K562 (cell line): ENCODE results near the gene GFI1. TPM values are rescaled to one million over a fixed set of nuclear protein-coding genes. Genes with fewer than 3 reads are reported as not detected.

Source experiments
- CHD7 ChIP-seq: fragments of 200-600 bp; sonication (generic); IDR thresholded peaks from one replicate; pipeline ENCODE4 v1.6.1; 2012; ENCODE audit warnings: mild to moderate bottlenecking, low read depth, low read length, inconsistent platforms
- EGR1 ChIP-seq: fragments of 450-650 bp; conservative IDR thresholded peaks from 2 replicates; pipeline ENCODE4 v1.6.1; 2017; ENCODE audit warnings: mild to moderate bottlenecking
- ZNF263 ChIP-seq: sonication (generic); formaldehyde crosslinking; IDR thresholded peaks from 2 replicates; pipeline ENCODE4 v1.8.0; 2022; ENCODE audit warnings: mild to moderate bottlenecking, missing genetic modification reagents, borderline replicate concordance
- ZNF583 ChIP-seq: fragments of 250-450 bp; sonication (Bioruptor Pico); IDR thresholded peaks from 2 replicates; pipeline ENCODE4 v1.4.0; 2020
- ZNF780A ChIP-seq: fragments of 250-450 bp; sonication (Bioruptor Pico); IDR thresholded peaks from 2 replicates; pipeline ENCODE4 v1.5.0; 2021; ENCODE audit warnings: mild to moderate bottlenecking
- polyA plus RNA-seq, 8 experiments: library from polyadenylated mRNA; depleted of rRNA in 4 of 8; stranded (reverse) in 5 of 8; unstranded in 3 of 8; fragments of >200 nt; fragmentation: Nextera tagmentation in 2 of 8; fragmentation: Illumina TruSeq in 1 of 8; extraction: Ambion mirVana in 2 of 8; extraction: Trizol in 1 of 8; gene quantifications; 2 replicates each; pipeline versions ENCODE4 v1.2.1 to v1.2.3, GENCODE V29; 2011 to 2014; ENCODE audit warnings: inconsistent platforms in 1 of 8, missing spikeins in 1 of 8
- total RNA-seq, 7 experiments: library from RNA; depleted of rRNA in 6 of 7; stranded (reverse); fragments of >200 nt in 6 of 7; fragmentation: Illumina TruSeq in 2 of 7; extraction: Trizol in 2 of 7; gene quantifications; 2 replicates each; pipeline versions ENCODE4 v1.2.1 to v1.2.3, GENCODE V29; 2011 to 2021; ENCODE audit warnings: low replicate concordance in 1 of 7
- TF ChIP-seq, protein P1 (sequence below): fragments of 250-450 bp; sonication (Bioruptor Pico); IDR thresholded peaks from 2 replicates; pipeline ENCODE4 v1.4.0; 2020; ENCODE audit warnings: mild to moderate bottlenecking, moderate library complexity
- TF ChIP-seq, protein P2 (sequence below): fragments of 250-450 bp; sonication (Bioruptor Pico); IDR thresholded peaks from 2 replicates; pipeline ENCODE4 v1.8.0; 2022; ENCODE audit warnings: inconsistent platforms, mild to moderate bottlenecking, moderate library complexity, borderline replicate concordance
- TF ChIP-seq, protein P3 (sequence below): fragments of 250-450 bp; sonication (Bioruptor Pico); IDR thresholded peaks from 2 replicates; pipeline ENCODE4 v1.5.0; 2021

The GFI1 gene
- total and polyA plus RNA-seq, 9 of the 15 experiments (the other 6 are each of a cell fraction or from before 2014, with no cell fraction given), result 0.07 to 0.93 (median 0.46) TPM

DNA sequence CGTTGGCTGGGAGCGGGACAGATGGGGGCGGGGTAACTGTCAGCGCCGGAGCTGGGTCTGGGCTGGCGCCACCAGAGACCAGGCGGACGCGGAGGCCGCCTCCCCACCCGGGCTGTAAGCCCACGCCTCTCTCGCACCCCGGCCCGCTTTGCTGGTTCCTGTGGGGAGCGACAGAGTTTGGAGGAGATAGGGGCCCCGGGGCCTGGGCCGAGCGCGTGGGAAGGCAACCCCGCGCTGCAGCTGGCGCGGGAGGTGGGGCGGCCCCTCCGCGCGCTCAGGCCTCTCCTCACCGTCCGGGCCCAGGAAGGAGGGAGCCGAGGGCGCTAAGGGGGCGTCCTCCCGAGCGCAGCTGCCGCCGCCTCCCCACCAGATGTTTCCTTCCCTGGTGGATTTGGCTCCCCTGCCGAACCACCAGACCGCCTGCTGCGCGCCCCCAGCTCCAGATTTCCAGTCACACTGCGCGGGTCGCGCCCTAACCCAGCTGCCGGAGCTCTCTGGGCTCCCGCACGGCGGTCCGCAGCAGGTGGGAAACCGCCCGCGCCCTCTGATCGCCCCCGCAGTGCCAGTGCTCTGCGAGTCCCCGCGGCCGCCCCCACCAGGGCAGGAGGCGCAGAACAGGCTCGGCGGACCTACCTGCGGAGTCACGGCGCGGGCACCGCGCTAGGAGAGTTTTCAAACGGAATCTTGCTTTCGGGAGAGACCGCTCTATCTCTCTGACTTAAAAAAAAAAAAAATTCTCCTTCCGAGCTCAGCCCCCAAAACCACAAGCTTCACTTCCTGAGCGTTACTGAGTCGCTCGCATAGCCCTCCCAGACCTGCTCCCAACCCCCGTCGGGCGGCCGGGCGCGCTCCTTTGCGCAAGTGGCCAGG lies 1.1 kb downstream of the GFI1 start (continued):
- TF ChIP-seq, protein P1, sequence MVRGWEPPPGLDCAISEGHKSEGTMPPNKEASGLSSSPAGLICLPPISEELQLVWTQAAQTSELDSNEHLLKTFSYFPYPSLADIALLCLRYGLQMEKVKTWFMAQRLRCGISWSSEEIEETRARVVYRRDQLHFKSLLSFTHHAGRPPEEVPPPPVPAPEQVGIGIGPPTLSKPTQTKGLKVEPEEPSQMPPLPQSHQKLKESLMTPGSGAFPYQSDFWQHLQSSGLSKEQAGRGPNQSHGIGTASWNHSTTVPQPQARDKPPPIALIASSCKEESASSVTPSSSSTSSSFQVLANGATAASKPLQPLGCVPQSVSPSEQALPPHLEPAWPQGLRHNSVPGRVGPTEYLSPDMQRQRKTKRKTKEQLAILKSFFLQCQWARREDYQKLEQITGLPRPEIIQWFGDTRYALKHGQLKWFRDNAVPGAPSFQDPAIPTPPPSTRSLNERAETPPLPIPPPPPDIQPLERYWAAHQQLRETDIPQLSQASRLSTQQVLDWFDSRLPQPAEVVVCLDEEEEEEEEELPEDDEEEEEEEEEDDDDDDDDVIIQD, result no peak
- TF ChIP-seq EGR1 (peak; percentile 94), ZNF263 (no peak), CHD7 (no peak), ZNF583 (no peak), ZNF780A (no peak)
- TF ChIP-seq, protein P2, sequence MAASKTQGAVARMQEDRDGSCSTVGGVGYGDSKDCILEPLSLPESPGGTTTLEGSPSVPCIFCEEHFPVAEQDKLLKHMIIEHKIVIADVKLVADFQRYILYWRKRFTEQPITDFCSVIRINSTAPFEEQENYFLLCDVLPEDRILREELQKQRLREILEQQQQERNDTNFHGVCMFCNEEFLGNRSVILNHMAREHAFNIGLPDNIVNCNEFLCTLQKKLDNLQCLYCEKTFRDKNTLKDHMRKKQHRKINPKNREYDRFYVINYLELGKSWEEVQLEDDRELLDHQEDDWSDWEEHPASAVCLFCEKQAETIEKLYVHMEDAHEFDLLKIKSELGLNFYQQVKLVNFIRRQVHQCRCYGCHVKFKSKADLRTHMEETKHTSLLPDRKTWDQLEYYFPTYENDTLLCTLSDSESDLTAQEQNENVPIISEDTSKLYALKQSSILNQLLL (CRISPR knock-in tag), result no peak
- TF ChIP-seq, protein P3, sequence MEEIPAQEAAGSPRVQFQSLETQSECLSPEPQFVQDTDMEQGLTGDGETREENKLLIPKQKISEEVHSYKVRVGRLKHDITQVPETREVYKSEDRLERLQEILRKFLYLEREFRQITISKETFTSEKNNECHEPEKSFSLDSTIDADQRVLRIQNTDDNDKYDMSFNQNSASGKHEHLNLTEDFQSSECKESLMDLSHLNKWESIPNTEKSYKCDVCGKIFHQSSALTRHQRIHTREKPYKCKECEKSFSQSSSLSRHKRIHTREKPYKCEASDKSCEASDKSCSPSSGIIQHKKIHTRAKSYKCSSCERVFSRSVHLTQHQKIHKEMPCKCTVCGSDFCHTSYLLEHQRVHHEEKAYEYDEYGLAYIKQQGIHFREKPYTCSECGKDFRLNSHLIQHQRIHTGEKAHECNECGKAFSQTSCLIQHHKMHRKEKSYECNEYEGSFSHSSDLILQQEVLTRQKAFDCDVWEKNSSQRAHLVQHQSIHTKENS (CRISPR knock-in tag), result no peak
